Fibroblast of skin of left biceps (primary cell): ENCODE data around the gene F2R.
"Not testable (repeated sequence)": the region's sequence is repeated elsewhere in the genome, so short reads cannot be mapped to it uniquely, and the experiment has no call there.

Experiments used
- DNase-seq, 2 experiments: peaks; one replicate each; pipeline ENCODE4 v3.0.0-alpha.2; 2013; ENCODE audit warnings: low read depth in 2 of 2

Gene F2R

GRCh38 chr5:76755779-76756637, 40.1 kb downstream of the F2R start:
- no peak for DNase-seq

- no peak for DNase-seq
Measured at GRCh38 chr5:76757049-76757448, 41.1 kb downstream of the F2R start.

GRCh38 chr5:76761118-76761517, 45.2 kb downstream of the F2R start:
- not testable (repeated sequence) for DNase-seq

- no peak for DNase-seq
Measured at GRCh38 chr5:76762484-76762883, 46.6 kb downstream of the F2R start.

- DNase-seq, result no peak
Measured at GRCh38 chr5:76763136-76763535, 47.2 kb downstream of the F2R start.

GRCh38 chr5:76764374-76764773, 48.4 kb downstream of the F2R start:
- no peak for DNase-seq

GRCh38 chr5:76765249-76765648, 49.3 kb downstream of the F2R start:
- peak in 1 of 2 experiments; percentile 36 for DNase-seq

GRCh38 chr5:76766746-76767145, 50.8 kb downstream of the F2R start:
- DNase-seq, result no peak

- not testable (repeated sequence) for DNase-seq
Measured at GRCh38 chr5:76771041-76771440, 55.1 kb downstream of the F2R start.

GRCh38 chr5:76771705-76772405, 55.9 kb downstream of the F2R start:
- DNase-seq, result no peak

GRCh38 chr5:76775921-76776320, 60.0 kb downstream of the F2R start:
- DNase-seq, result no peak

GRCh38 chr5:76776391-76776790, 60.5 kb downstream of the F2R start:
- no peak for DNase-seq

GRCh38 chr5:76780616-76781015, 64.7 kb downstream of the F2R start:
- DNase-seq, result not testable (repeated sequence)

- DNase-seq, result no peak
Measured at GRCh38 chr5:76781775-76782174, 65.8 kb downstream of the F2R start.

GRCh38 chr5:76782444-76782843, 66.5 kb downstream of the F2R start:
- DNase-seq, result no peak
